ENCODE results near the gene PDE9A.

PDE9A gene

GRCh38 chr21:42757826-42758655 lies 104.6 kb downstream of the PDE9A start:
- H3K4me3 ChIP-seq (ENCODE audit: low read depth, low read length), result no peak overlapping the region
- TF ChIP-seq CTCF (IDR thresholded peaks at IDR 0.05; ENCODE audit: low read depth, low read length, missing control alignments), result no peak
- no peak for DNase-seq (ENCODE audit: low read depth)
- in situ Hi-C loops (cut with HindIII; ENCODE audit: low sequenced_read_pairs), result no loop called here

- in situ Hi-C loops (cut with HindIII; ENCODE audit: low sequenced_read_pairs), result no loop called here
- DNase-seq (ENCODE audit: low read depth), result no peak
- no peak overlapping the region for H3K4me3 ChIP-seq (ENCODE audit: low read depth, low read length)
- TF ChIP-seq CTCF (IDR thresholded peaks at IDR 0.05; ENCODE audit: low read depth, low read length, missing control alignments), result no peak
Measured at GRCh38 chr21:42758721-42759593, 105.5 kb downstream of the PDE9A start.

GRCh38 chr21:42759594-42759927 lies 106.1 kb downstream of the PDE9A start:
- in situ Hi-C loops (cut with HindIII; ENCODE audit: low sequenced_read_pairs), result no loop called here
- no peak overlapping the region for H3K4me3 ChIP-seq (ENCODE audit: low read depth, low read length)
- no peak for DNase-seq (ENCODE audit: low read depth)
- TF ChIP-seq CTCF (IDR thresholded peaks at IDR 0.05; ENCODE audit: low read depth, low read length, missing control alignments), result no peak

- H3K4me3 ChIP-seq (ENCODE audit: low read depth, low read length), result no peak overlapping the region
- no peak for TF ChIP-seq CTCF (IDR thresholded peaks at IDR 0.05; ENCODE audit: low read depth, low read length, missing control alignments)
- in situ Hi-C loops (cut with HindIII; ENCODE audit: low sequenced_read_pairs), result no loop called here
- DNase-seq (ENCODE audit: low read depth), result no peak
Measured at GRCh38 chr21:42760361-42760950, 107.0 kb downstream of the PDE9A start.

- no peak overlapping the region for H3K4me3 ChIP-seq (ENCODE audit: low read depth, low read length)
- in situ Hi-C loops (cut with HindIII; ENCODE audit: low sequenced_read_pairs), result no loop called here
- DNase-seq (ENCODE audit: low read depth), result no peak
- no peak for TF ChIP-seq CTCF (IDR thresholded peaks at IDR 0.05; ENCODE audit: low read depth, low read length, missing control alignments)
Measured at GRCh38 chr21:42760951-42761751, 107.7 kb downstream of the PDE9A start.

Measured in astrocyte of the cerebellum (primary cell).